ENCODE data around the gene R3HDML. TPM values are rescaled to one million over a fixed set of nuclear protein-coding genes. Genes with fewer than 3 reads are reported as not detected.
A peak's percentile ranks its signal among the peaks of the same experiment; 100 is the strongest.

The R3HDML gene
- total and polyA plus RNA-seq, 9 of the 15 experiments (the other 6 are each of a cell fraction or from before 2014, with no cell fraction given) = not detected

DNA sequence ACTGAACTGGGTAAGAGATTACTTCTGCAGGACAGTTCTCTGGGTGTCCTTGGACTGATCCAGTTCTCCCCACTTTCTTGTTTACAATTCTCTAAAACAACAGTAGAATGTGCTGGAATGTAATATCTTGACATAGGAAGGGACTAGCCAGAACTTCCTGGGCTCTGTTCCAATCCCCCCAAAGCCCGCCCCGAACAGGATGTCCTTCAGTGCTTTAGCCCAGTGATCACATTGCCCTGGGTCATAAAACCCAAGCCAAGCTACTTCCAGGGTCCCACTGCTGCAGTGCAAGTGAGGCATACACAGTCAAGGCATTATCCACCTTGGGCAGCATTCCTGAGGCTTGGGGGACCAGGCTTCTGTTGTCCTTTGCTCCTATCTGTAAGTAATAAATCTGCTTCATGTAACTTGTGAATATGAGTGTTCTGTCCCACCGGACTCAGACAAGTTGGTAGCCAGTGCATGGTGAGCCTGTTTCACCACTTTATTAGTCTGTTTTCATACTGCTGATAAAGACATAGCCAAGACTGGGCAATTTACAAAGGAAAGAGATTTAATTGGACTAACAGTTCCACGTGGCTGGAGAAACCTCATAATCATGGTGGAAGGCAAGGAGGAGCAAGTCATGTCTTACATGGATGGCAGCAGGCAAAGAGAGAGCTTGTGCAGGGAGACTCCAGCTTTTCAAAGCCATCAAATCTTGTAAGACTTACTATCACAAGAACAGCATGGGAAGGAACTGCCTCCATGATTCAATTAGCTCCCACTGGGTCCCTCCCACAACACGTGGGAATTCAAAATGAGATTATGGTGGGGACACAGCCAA, 49.4 kb upstream of the R3HDML start:
- Histone ChIP-seq H3K9ac (ENCODE audit: insufficient read depth in 1 of 2, low read depth in 2 of 2, low read length in 2 of 2) (no peak overlapping the region), H3K79me2 (ENCODE audit: control insufficient read depth, insufficient read depth, low read length) (no peaks in the 10 kb centered on the region), H3K27ac (ENCODE audit: extremely low read depth, low read depth, low read length) (no peak overlapping the region), H3K4me1 (replicated peaks in 1 of 2; ENCODE audit: control insufficient read depth in 2 of 2, insufficient read depth in 2 of 2, low read length in 2 of 2) (no peaks in the 10 kb centered on the region), H3K36me3 (ENCODE audit: control insufficient read depth, insufficient read depth, low read length) (no peaks in the 10 kb centered on the region), H3K27me3 (ENCODE audit: control insufficient read depth in 2 of 2, insufficient read depth in 2 of 2, low read length in 2 of 2) (peaks cover 0 to 3% of the 10 kb centered on the region in 2 experiments; a peak in 1 of 5 replicates), H3K9me1 (ENCODE audit: control insufficient read depth, insufficient read depth, low read length) (no peaks in the 10 kb centered on the region), H2AFZ (ENCODE audit: low read depth, low read length) (no peak overlapping the region), H3K4me3 (no peak overlapping the region), H3K9me3 (replicated peaks; ENCODE audit: control insufficient read depth, insufficient read depth, low read depth, low read length) (no peaks in the 10 kb centered on the region), H3K4me2 (ENCODE audit: insufficient read depth, low read length) (no peak overlapping the region), H4K20me1 (replicated peaks; ENCODE audit: control insufficient read depth, insufficient read depth, low read length) (no peaks in the 10 kb centered on the region; the same call in 1 of the 2 replicates)
- CTCF ChIA-PET (ENCODE audit: low intra/inter-chr PET ratio) = no interaction called here
- no peak for FAIRE-seq
- no peak for ATAC-seq
- intact Hi-C loops (cut with micrococcal nuclease) = no loop called here
- 0% methylated on average over 5 of the region's 5 CpGs for WGBS (ENCODE audit: insufficient coverage, low coverage, missing lambda C conversion rate)
- BruUV-seq (replicated peaks) = no TSS peak
- in situ Hi-C loops (cut with MboI) = no loop called here
- DNase-seq (ENCODE audit: extremely low read depth in 1 of 4, low spot score in 3 of 4) = no peak
- TF ChIP-seq ZNF316 (IDR thresholded peaks at IDR 0.05) (no peak), ZNF431 (CRISPR knock-in tag; IDR thresholded peaks at IDR 0.05) (peak; percentile 92)
- POLR2A ChIA-PET = no interaction called here

DNA sequence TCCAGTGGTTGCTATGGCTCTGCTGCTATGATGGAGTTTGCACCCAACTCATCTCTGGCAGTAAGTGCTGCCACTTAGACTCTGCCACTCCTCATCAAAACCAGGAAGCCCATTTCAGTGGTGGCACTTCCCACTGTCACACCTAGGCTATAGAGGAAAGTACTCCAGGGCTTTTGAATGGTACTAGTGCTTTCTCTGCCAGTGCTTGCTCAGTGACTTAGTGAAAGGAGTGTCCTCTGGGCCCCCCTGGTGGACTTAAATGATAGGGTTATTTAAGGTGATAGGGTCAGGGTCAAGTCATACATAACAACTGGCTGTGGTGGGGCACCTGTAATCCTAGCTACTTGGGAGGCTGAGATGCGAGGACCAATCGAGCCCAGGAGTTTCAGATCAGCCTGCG, 48.6 kb upstream of the R3HDML start:
- ATAC-seq (no peak), DNase-seq (ENCODE audit: extremely low read depth in 1 of 4, low spot score in 3 of 4) (peak in 2 of 4 experiments; percentile 26 to 29), FAIRE-seq (no peak)
- no TSS peak for BruUV-seq (replicated peaks)
- Histone ChIP-seq H4K20me1 (replicated peaks; ENCODE audit: control insufficient read depth, insufficient read depth, low read length) (no peaks in the 10 kb centered on the region), H3K9me1 (ENCODE audit: control insufficient read depth, insufficient read depth, low read length) (no peaks in the 10 kb centered on the region), H3K27me3 (ENCODE audit: control insufficient read depth in 2 of 2, insufficient read depth in 2 of 2, low read length in 2 of 2) (peaks cover 2 to 3% of the 10 kb centered on the region in 2 experiments; a peak in 2 of 5 replicates), H3K4me1 (replicated peaks in 1 of 2; ENCODE audit: control insufficient read depth in 2 of 2, insufficient read depth in 2 of 2, low read length in 2 of 2) (no peaks in the 10 kb centered on the region), H3K4me2 (ENCODE audit: insufficient read depth, low read length) (no peak overlapping the region), H2AFZ (ENCODE audit: low read depth, low read length) (no peak overlapping the region), H3K4me3 (no peak overlapping the region), H3K36me3 (ENCODE audit: control insufficient read depth, insufficient read depth, low read length) (no peaks in the 10 kb centered on the region), H3K79me2 (ENCODE audit: control insufficient read depth, insufficient read depth, low read length) (no peaks in the 10 kb centered on the region), H3K9me3 (replicated peaks; ENCODE audit: control insufficient read depth, insufficient read depth, low read depth, low read length) (no peaks in the 10 kb centered on the region), H3K9ac (ENCODE audit: insufficient read depth in 1 of 2, low read depth in 2 of 2, low read length in 2 of 2) (no peak overlapping the region), H3K27ac (ENCODE audit: extremely low read depth, low read depth, low read length) (no peak overlapping the region)
- ChIA-PET POLR2A (no interaction called here), CTCF (ENCODE audit: low intra/inter-chr PET ratio) (no interaction called here)
- intact Hi-C loops (cut with micrococcal nuclease) = no loop called here
- in situ Hi-C loops (cut with MboI) = no loop called here
- 8% methylated on average over 3 of the region's 3 CpGs for WGBS (ENCODE audit: insufficient coverage, low coverage, missing lambda C conversion rate)
- TF ChIP-seq ZNF778 (CRISPR knock-in tag; IDR thresholded peaks at IDR 0.05) (no peak), DMBX1 (CRISPR knock-in tag; IDR thresholded peaks at IDR 0.05; ENCODE audit: borderline replicate concordance) (no peak), SRF (CRISPR knock-in tag; IDR thresholded peaks at IDR 0.05) (no peak), HDAC3 (IDR thresholded peaks at IDR 0.05; ENCODE audit: borderline replicate concordance, partially characterized antibody) (no peak), ZNF311 (CRISPR knock-in tag; IDR thresholded peaks at IDR 0.05) (no peak), ZNF707 (CRISPR knock-in tag; conservative IDR thresholded peaks at IDR 0.05) (no peak), ILF3 (IDR thresholded peaks at IDR 0.05; ENCODE audit: borderline replicate concordance) (no peak), RBM17 (IDR thresholded peaks at IDR 0.05; ENCODE audit: borderline replicate concordance, low read depth, low read length) (no peak), ZSCAN29 (IDR thresholded peaks at IDR 0.05) (no peak), ZNF146 (CRISPR knock-in tag; IDR thresholded peaks at IDR 0.05; ENCODE audit: unreplicated experiment) (no peak), POLR2AphosphoS2 (IDR thresholded peaks at IDR 0.05; ENCODE audit: low read length) (no peak), EZH2 (IDR thresholded peaks at IDR 0.05; ENCODE audit: borderline replicate concordance, low read depth, low read length) (no peak), NR2C2 (CRISPR knock-in tag; IDR thresholded peaks at IDR 0.05) (no peak), NR2C2 (tag; IDR thresholded peaks at IDR 0.05) (no peak)
- TF ChIP-seq, protein P1, sequence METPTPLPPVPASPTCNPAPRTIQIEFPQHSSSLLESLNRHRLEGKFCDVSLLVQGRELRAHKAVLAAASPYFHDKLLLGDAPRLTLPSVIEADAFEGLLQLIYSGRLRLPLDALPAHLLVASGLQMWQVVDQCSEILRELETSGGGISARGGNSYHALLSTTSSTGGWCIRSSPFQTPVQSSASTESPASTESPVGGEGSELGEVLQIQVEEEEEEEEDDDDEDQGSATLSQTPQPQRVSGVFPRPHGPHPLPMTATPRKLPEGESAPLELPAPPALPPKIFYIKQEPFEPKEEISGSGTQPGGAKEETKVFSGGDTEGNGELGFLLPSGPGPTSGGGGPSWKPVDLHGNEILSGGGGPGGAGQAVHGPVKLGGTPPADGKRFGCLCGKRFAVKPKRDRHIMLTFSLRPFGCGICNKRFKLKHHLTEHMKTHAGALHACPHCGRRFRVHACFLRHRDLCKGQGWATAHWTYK (CRISPR knock-in tag; IDR thresholded peaks at IDR 0.05) = no peak

Measured in K562 (cell line).